Hepatocyte (in vitro differentiated cells): ENCODE measurements around the gene SETD5.

Experiments used
- EZH2 ChIP-seq: fragments of 200-600 bp; sonication (generic); IDR thresholded peaks from 2 replicates; pipeline ENCODE4 v1.6.1; 2016; ENCODE audit warnings: antibody characterized with exemption, mild to moderate bottlenecking, borderline replicate concordance
- EZH2phosphoT487 ChIP-seq: fragments of 200-600 bp; sonication (generic); IDR thresholded peaks from one replicate; pipeline ENCODE4 v1.6.1; 2018; ENCODE audit warnings: antibody characterized with exemption, mild to moderate bottlenecking, low read depth, moderate library complexity; ENCODE audit not compliant: unreplicated experiment, severe bottlenecking
- TF ChIP-seq, protein P1 (sequence below): fragments of 200-600 bp; sonication (generic); IDR thresholded peaks from 2 replicates; pipeline ENCODE4 v1.5.1; 2016; ENCODE audit warnings: antibody characterized with exemption, mild to moderate bottlenecking; ENCODE audit not compliant: poor library complexity

GRCh38 chr3:9480265-9480664 is 82.8 kb downstream of the SETD5 start:
- no peak for TF ChIP-seq EZH2
- TF ChIP-seq, protein P1, sequence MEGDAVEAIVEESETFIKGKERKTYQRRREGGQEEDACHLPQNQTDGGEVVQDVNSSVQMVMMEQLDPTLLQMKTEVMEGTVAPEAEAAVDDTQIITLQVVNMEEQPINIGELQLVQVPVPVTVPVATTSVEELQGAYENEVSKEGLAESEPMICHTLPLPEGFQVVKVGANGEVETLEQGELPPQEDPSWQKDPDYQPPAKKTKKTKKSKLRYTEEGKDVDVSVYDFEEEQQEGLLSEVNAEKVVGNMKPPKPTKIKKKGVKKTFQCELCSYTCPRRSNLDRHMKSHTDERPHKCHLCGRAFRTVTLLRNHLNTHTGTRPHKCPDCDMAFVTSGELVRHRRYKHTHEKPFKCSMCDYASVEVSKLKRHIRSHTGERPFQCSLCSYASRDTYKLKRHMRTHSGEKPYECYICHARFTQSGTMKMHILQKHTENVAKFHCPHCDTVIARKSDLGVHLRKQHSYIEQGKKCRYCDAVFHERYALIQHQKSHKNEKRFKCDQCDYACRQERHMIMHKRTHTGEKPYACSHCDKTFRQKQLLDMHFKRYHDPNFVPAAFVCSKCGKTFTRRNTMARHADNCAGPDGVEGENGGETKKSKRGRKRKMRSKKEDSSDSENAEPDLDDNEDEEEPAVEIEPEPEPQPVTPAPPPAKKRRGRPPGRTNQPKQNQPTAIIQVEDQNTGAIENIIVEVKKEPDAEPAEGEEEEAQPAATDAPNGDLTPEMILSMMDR = no peak
- no peak for TF ChIP-seq EZH2phosphoT487
